IMR-90 (cell line): ENCODE data around the gene RIMBP2. TPM values are rescaled to one million over a fixed set of nuclear protein-coding genes. Genes with fewer than 3 reads are reported as not detected.

Experiments
- ATAC-seq: fragments of 200-7000 bp; cut with Tn5 transposase; 2 replicates; pipeline ENCODE4 v1.9.1; 2020; ENCODE audit warnings: low read depth, mild to moderate bottlenecking, moderate library complexity
- BruUV-seq: library from RNA; stranded (reverse); fragments of 400-500 nt; replicated peaks from 2 replicates; lab custom pipeline; 2021; lab: Mats Ljungman, UMichigan
- CTCF ChIA-PET: fragments of 300-600 bp; formaldehyde crosslinking; extraction: SDS; loops from one replicate; lab custom pipeline; 2021; ENCODE audit warnings: antibody characterized with exemption; lab: Yijun Ruan, JAX
- POLR2A ChIA-PET: fragments of 300-600 bp; sonication (Branson Sonifier 250); formaldehyde crosslinking; loops from one replicate; lab custom pipeline; 2022; ENCODE audit warnings: antibody characterized with exemption; ENCODE audit not compliant: unreplicated experiment; lab: Charles Lee
- DNase-seq: peaks from one replicate; pipeline ENCODE4 v3.0.0; 2013
- H2AFZ ChIP-seq: replicated peaks from 2 replicates; pipeline ENCODE3; 2013; ENCODE audit warnings: low read length, mild to moderate bottlenecking; ENCODE audit not compliant: poor library complexity
- H2AK5ac ChIP-seq: 2 replicates; pipeline ENCODE4 v1.6.1; 2013; ENCODE audit warnings: low read depth, low read length, inconsistent platforms
- H2AK9ac ChIP-seq: replicated peaks from 2 replicates; pipeline ENCODE3; 2013; ENCODE audit warnings: mild to moderate bottlenecking, low read depth, low read length, moderate library complexity; ENCODE audit not compliant: poor library complexity
- H2BK120ac ChIP-seq: 2 replicates; pipeline ENCODE4 v1.6.1; 2013; ENCODE audit warnings: low read depth, low read length, inconsistent platforms
- H2BK15ac ChIP-seq: 3 replicates; pipeline ENCODE4 v1.6.1; 2013; ENCODE audit warnings: low read depth, low read length, inconsistent platforms
- H2BK20ac ChIP-seq: 2 replicates; pipeline ENCODE4 v1.6.1; 2013; ENCODE audit warnings: low read depth, mild to moderate bottlenecking, inconsistent platforms, low read length, moderate library complexity
- H2BK5ac ChIP-seq: 2 replicates; pipeline ENCODE4 v1.6.1; 2013; ENCODE audit warnings: mild to moderate bottlenecking, low read depth, low read length, inconsistent platforms; ENCODE audit not compliant: poor library complexity, severe bottlenecking
- H3K14ac ChIP-seq: replicated peaks from 2 replicates; pipeline ENCODE4 v1.6.1; 2013; ENCODE audit warnings: low read depth, low read length, inconsistent platforms
- H3K18ac ChIP-seq: 2 replicates; pipeline ENCODE4 v1.6.1; 2013; ENCODE audit warnings: low read depth, low read length, control low read depth
- H3K23ac ChIP-seq: 2 replicates; pipeline ENCODE4 v1.6.1; 2013; ENCODE audit warnings: low read depth, low read length, inconsistent platforms
- H3K27ac ChIP-seq: 2 replicates; pipeline ENCODE4 v1.5.1; 2013; ENCODE audit warnings: mild to moderate bottlenecking, control low read depth, low read length; ENCODE audit not compliant: insufficient read depth
- H3K27me3 ChIP-seq: 2 replicates; pipeline ENCODE4 v1.6.1; 2013; ENCODE audit warnings: low read length; ENCODE audit not compliant: control insufficient read depth, insufficient read depth
- H3K36me3 ChIP-seq: 2 replicates; pipeline ENCODE4 v1.6.1; 2013; ENCODE audit warnings: low read length, mixed read lengths; ENCODE audit not compliant: control insufficient read depth, insufficient read depth
- H3K4ac ChIP-seq: 2 replicates; pipeline ENCODE4 v1.6.1; 2013; ENCODE audit warnings: low read depth, low read length, inconsistent platforms
- H3K4me1 ChIP-seq: 2 replicates; pipeline ENCODE4 v1.6.1; 2013; ENCODE audit warnings: low read length, mixed read lengths; ENCODE audit not compliant: control insufficient read depth, insufficient read depth
- H3K4me2 ChIP-seq: 2 replicates; pipeline ENCODE4 v1.6.1; 2013; ENCODE audit warnings: low read depth, mild to moderate bottlenecking, control low read depth, low read length, moderate library complexity
- H3K4me3 ChIP-seq: 2 replicates; pipeline ENCODE4 v1.5.1; 2013; ENCODE audit warnings: low read depth, mild to moderate bottlenecking, control low read depth, low read length, moderate library complexity; ENCODE audit not compliant: insufficient read depth
- H3K56ac ChIP-seq: 2 replicates; pipeline ENCODE4 v1.6.1; 2013; ENCODE audit warnings: low read length, inconsistent platforms; ENCODE audit not compliant: insufficient read depth; ENCODE audit errors: extremely low read depth
- H3K79me1 ChIP-seq, 2 experiments: 2 replicates each; pipeline ENCODE4 v1.6.1; 2013; ENCODE audit warnings: low read length in 2 of 2, inconsistent platforms in 1 of 2, low read depth in 1 of 2
- H3K9ac ChIP-seq: 2 replicates; pipeline ENCODE4 v1.6.1; 2013; ENCODE audit warnings: low read depth, low read length, control low read depth
- H3K9me1 ChIP-seq: 2 replicates; pipeline ENCODE4 v1.6.1; 2013; ENCODE audit warnings: low read length, inconsistent platforms; ENCODE audit not compliant: insufficient read depth
- H3K9me3 ChIP-seq: 2 replicates; pipeline ENCODE4 v1.6.1; 2013; ENCODE audit warnings: low read length; ENCODE audit not compliant: control insufficient read depth, insufficient read depth
- H4K20me1 ChIP-seq: 2 replicates; pipeline ENCODE4 v1.6.1; 2013; ENCODE audit warnings: low read length, inconsistent platforms; ENCODE audit not compliant: insufficient read depth
- H4K5ac ChIP-seq: 2 replicates; pipeline ENCODE4 v1.6.1; 2013; ENCODE audit warnings: mild to moderate bottlenecking, low read depth, low read length, control low read depth
- H4K8ac ChIP-seq, 2 experiments: 2 replicates each; pipeline ENCODE4 v1.6.1; 2013; ENCODE audit warnings: low read depth in 2 of 2, low read length in 2 of 2, control low read depth in 1 of 2, inconsistent platforms in 1 of 2
- H4K91ac ChIP-seq: 2 replicates; pipeline ENCODE4 v1.6.1; 2013; ENCODE audit warnings: low read depth, low read length, inconsistent platforms; ENCODE audit not compliant: insufficient read depth
- BHLHE40 ChIP-seq: fragments of 150-350 bp; IDR thresholded peaks from 2 replicates; pipeline ENCODE4 v1.6.1; 2016; ENCODE audit warnings: mild to moderate bottlenecking, low read depth, low read length
- CHD1 ChIP-seq: IDR thresholded peaks from 2 replicates; pipeline ENCODE4 v1.6.1; 2012; ENCODE audit warnings: low read depth, low read length, improper control_type of control experiment
- MAFK ChIP-seq: IDR thresholded peaks from 2 replicates; pipeline ENCODE4 v1.6.1; 2012; ENCODE audit warnings: low read depth, low read length, improper control_type of control experiment
- MXI1 ChIP-seq: IDR thresholded peaks from 2 replicates; pipeline ENCODE4 v1.6.1; 2012; ENCODE audit warnings: low read depth, mild to moderate bottlenecking, low read length, moderate library complexity, borderline replicate concordance
- NFE2L2 ChIP-seq: fragments of 150-350 bp; IDR thresholded peaks from 2 replicates; pipeline ENCODE4 v1.6.1; 2016; ENCODE audit warnings: low read depth, mild to moderate bottlenecking, low read length
- RCOR1 ChIP-seq: IDR thresholded peaks from 2 replicates; pipeline ENCODE4 v1.6.1; 2012; ENCODE audit warnings: mild to moderate bottlenecking, low read length, improper control_type of control experiment; ENCODE audit not compliant: insufficient replicate concordance
- WGBS, 2 experiments: methylation state at CpG; one replicate each; pipeline versions ENCODE4 v1.1.5 to v1.1.7; 2013; ENCODE audit warnings: missing lambda C conversion rate in 2 of 2; ENCODE audit not compliant: insufficient read length in 1 of 2; ENCODE audit errors: extremely low coverage in 2 of 2; 5-methylcytosine and 5-hydroxymethylcytosine counted together
- dilution Hi-C: fragments of 300-500 bp; cut with HindIII; formaldehyde crosslinking; loops from one replicate; pipeline ENCODE4 v1.14.3; 2018; ENCODE audit warnings: low sequenced_read_pairs; ENCODE audit not compliant: unreplicated experiment
- in situ Hi-C: fragments of 300-500 bp; cut with MboI; formaldehyde crosslinking; loops from 3 replicates; pipeline ENCODE4 v1.14.3; 2019; ENCODE audit warnings: low sequenced_read_pairs, inconsistent platforms, mixed read lengths
- intact Hi-C: fragments of 100-400 bp; cut with micrococcal nuclease; formaldehyde crosslinking; loops from 2 replicates; pipeline ENCODE4 v1.10.0; 2022
- polyA plus RNA-seq, 3 experiments: library from polyadenylated mRNA; depleted of rRNA; stranded (reverse); fragments of >200 nt; gene quantifications; 2 replicates each; pipeline ENCODE4 v1.2.3, GENCODE V29; 2012; ENCODE audit warnings: low replicate concordance in 1 of 3
- total RNA-seq: library from RNA; depleted of rRNA; stranded (reverse); fragments of >200 nt; gene quantifications from 2 replicates; pipeline ENCODE4 v1.2.3, GENCODE V29; 2012
- TF ChIP-seq, protein P1 (sequence below): fragments of 150-350 bp; IDR thresholded peaks from 2 replicates; pipeline ENCODE4 v1.6.1; 2017; ENCODE audit warnings: mild to moderate bottlenecking, antibody characterized with exemption, low read length, low read depth
- TF ChIP-seq, protein P2 (sequence below): conservative IDR thresholded peaks from 2 replicates; pipeline ENCODE4 v1.5.1; 2012; ENCODE audit warnings: mild to moderate bottlenecking, low read depth, low read length, improper control_type of control experiment

Gene RIMBP2
- total and polyA plus RNA-seq, 2 of the 4 experiments (the other 2 are of a cell fraction): not detected

DNA sequence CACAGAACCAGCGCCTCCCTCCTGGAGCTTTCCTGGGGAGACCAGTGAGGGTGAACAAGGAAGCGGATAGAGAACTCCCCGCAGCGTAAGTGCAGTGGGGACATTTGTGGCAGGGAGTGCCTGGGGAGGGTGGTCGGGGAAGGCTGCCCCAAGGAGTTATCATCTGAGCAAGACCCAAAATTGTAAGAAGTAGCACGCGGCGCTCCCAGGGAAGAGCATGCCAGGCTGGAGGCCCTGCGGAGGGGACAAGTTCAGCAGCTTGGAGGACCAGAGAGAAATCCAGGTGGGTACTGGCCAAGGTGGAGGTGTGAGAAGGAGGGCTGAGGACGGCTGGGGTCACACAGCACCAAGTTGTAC lies 46.2 kb upstream of the RIMBP2 start:
- Histone ChIP-seq H2AFZ (no peak overlapping the region), H2BK120ac (no peak overlapping the region), H3K14ac (no peak overlapping the region), H4K5ac (no peak overlapping the region), H3K27ac (no peak overlapping the region), H3K4ac (no peak overlapping the region), H3K36me3 (no peaks in the 10 kb centered on the region), H3K4me3 (no peak overlapping the region), H3K9me3 (peaks cover 5% of the 10 kb centered on the region; the same call in 1 of the 2 replicates), H2AK9ac (no peak overlapping the region), H3K23ac (no peak overlapping the region), H2BK15ac (no peak overlapping the region), H4K91ac (no peak overlapping the region), H4K8ac (no peak overlapping the region), H3K79me1 (no peaks in the 10 kb centered on the region), H3K56ac (no peak overlapping the region), H3K4me1 (no peaks in the 10 kb centered on the region), H3K9ac (no peak overlapping the region), H2BK20ac (no peak overlapping the region), H3K9me1 (no peaks in the 10 kb centered on the region), H3K4me2 (no peak overlapping the region), H4K20me1 (no peaks in the 10 kb centered on the region), H2AK5ac (no peak overlapping the region), H2BK5ac (no peak overlapping the region), H3K18ac (no peak overlapping the region), H3K27me3 (no peaks in the 10 kb centered on the region)
- no peak for DNase-seq
- intact Hi-C loops (loop anchor here (5.0 kb wide), 1 partner anchor 950 kb away; the partner anchor contains the start of gene SFSWAP), dilution Hi-C loops (no loop called here), in situ Hi-C loops (no loop called here)
- CTCF ChIA-PET: no interaction called here
- POLR2A ChIA-PET: no interaction called here
- BruUV-seq: no TSS peak
- ATAC-seq: no peak
- 70% methylated on average over 2 of the region's 10 CpGs; no CpG with 5 or more reads in 1 of the 2 experiments for WGBS, 2 experiments
- TF ChIP-seq NFE2L2 (no peak), CHD1 (no peak), MXI1 (no peak), MAFK (no peak), RCOR1 (no peak), BHLHE40 (no peak)
- TF ChIP-seq, protein P1, sequence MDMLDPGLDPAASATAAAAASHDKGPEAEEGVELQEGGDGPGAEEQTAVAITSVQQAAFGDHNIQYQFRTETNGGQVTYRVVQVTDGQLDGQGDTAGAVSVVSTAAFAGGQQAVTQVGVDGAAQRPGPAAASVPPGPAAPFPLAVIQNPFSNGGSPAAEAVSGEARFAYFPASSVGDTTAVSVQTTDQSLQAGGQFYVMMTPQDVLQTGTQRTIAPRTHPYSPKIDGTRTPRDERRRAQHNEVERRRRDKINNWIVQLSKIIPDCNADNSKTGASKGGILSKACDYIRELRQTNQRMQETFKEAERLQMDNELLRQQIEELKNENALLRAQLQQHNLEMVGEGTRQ: no peak
- TF ChIP-seq, protein P2, sequence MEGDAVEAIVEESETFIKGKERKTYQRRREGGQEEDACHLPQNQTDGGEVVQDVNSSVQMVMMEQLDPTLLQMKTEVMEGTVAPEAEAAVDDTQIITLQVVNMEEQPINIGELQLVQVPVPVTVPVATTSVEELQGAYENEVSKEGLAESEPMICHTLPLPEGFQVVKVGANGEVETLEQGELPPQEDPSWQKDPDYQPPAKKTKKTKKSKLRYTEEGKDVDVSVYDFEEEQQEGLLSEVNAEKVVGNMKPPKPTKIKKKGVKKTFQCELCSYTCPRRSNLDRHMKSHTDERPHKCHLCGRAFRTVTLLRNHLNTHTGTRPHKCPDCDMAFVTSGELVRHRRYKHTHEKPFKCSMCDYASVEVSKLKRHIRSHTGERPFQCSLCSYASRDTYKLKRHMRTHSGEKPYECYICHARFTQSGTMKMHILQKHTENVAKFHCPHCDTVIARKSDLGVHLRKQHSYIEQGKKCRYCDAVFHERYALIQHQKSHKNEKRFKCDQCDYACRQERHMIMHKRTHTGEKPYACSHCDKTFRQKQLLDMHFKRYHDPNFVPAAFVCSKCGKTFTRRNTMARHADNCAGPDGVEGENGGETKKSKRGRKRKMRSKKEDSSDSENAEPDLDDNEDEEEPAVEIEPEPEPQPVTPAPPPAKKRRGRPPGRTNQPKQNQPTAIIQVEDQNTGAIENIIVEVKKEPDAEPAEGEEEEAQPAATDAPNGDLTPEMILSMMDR: no peak
